Liver (tissue), 3 donors: ENCODE data around the gene CDH4.

Experiments
- FOXA1 ChIP-seq: IDR thresholded peaks from 2 replicates; pipeline ENCODE4 v1.6.1; 2016; ENCODE audit warnings: antibody characterized with exemption
- FOXA2 ChIP-seq: IDR thresholded peaks from 2 replicates; pipeline ENCODE4 v1.6.1; 2016; ENCODE audit warnings: antibody characterized with exemption
- GABPA ChIP-seq, 2 donors: IDR thresholded peaks in 1 of 2; conservative IDR thresholded peaks in 1 of 2; 2 replicates each; pipeline ENCODE4 v1.6.1; 2016; ENCODE audit warnings: antibody characterized with exemption in 2 of 2, mild to moderate bottlenecking in 1 of 2, moderate library complexity in 1 of 2
- MAX ChIP-seq: IDR thresholded peaks from 2 replicates; pipeline ENCODE4 v1.6.1; 2016; ENCODE audit warnings: antibody characterized with exemption
- TAF1 ChIP-seq: conservative IDR thresholded peaks from 2 replicates; pipeline ENCODE4 v1.6.1; 2016; ENCODE audit warnings: antibody characterized with exemption, mild to moderate bottlenecking
- ZBTB33 ChIP-seq: IDR thresholded peaks from 2 replicates; pipeline ENCODE4 v1.6.1; 2016; ENCODE audit warnings: antibody characterized with exemption
- TF ChIP-seq, protein P1 (sequence below): fragments of 150-350 bp; IDR thresholded peaks from 2 replicates; pipeline ENCODE4 v1.5.1; 2017; ENCODE audit warnings: improper control_type of control experiment, low read depth, low read length; ENCODE audit not compliant: missing input control
- donor health status: healthy.
- donor health status: healthy.

DNA sequence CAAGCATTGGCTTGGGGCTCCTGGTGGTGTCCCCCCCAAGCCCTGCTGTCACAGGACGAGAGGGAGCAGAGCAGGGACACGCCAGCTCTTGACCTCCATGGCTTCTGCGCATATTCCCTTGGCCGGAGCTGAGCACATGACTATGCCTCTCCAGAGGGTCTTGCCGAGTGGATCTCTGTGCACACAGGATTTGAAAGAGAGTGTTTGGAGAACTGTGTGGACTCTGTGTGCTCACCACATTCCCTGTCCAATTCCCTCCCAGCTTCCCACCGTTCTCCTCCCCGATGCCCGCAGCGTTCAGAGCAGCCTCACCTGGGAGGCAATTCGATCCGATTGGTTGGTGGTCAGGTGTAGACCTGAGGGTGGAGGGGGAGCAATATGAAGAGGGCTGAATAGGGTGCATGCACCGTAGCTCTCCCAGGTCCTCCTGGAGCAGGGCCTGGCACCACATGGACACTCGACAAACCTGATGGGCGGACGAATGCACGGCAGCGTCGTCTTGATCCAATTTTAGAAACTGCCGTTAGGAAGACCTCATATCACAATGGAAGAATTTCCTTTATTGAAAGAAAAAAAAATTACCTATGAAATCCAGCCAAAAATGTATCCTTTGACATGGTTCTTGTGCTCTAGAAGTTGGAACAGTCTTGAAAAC, 287.8 kb downstream of the CDH4 start:
- TF ChIP-seq, protein P1, sequence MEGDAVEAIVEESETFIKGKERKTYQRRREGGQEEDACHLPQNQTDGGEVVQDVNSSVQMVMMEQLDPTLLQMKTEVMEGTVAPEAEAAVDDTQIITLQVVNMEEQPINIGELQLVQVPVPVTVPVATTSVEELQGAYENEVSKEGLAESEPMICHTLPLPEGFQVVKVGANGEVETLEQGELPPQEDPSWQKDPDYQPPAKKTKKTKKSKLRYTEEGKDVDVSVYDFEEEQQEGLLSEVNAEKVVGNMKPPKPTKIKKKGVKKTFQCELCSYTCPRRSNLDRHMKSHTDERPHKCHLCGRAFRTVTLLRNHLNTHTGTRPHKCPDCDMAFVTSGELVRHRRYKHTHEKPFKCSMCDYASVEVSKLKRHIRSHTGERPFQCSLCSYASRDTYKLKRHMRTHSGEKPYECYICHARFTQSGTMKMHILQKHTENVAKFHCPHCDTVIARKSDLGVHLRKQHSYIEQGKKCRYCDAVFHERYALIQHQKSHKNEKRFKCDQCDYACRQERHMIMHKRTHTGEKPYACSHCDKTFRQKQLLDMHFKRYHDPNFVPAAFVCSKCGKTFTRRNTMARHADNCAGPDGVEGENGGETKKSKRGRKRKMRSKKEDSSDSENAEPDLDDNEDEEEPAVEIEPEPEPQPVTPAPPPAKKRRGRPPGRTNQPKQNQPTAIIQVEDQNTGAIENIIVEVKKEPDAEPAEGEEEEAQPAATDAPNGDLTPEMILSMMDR, result no peak
- TF ChIP-seq GABPA (IDR thresholded peaks at IDR 0.05 in 1 of 2, conservative IDR thresholded peaks at IDR 0.05 in 1 of 2) (no peak), FOXA1 (no peak), FOXA2 (no peak), MAX (no peak), TAF1 (no peak), ZBTB33 (no peak)
